ENCODE results near the gene IKZF4.
"Not testable (repeated sequence)": the region's sequence is repeated elsewhere in the genome, so short reads cannot be mapped to it uniquely, and the experiment has no call there.

IKZF4 gene

GRCh38 chr12:56020423-56021184 is at the start of gene IKZF4:
IKZF4 (plus strand) TSS chr12:56021043; CDS start chr12:56021494, 451 bp downstream.
- no peak for DNase-seq

- no peak for DNase-seq
Measured at GRCh38 chr12:55972042-55972441, 48.8 kb upstream of the IKZF4 start.

- DNase-seq: no peak
Measured at GRCh38 chr12:55972456-55972855, 48.4 kb upstream of the IKZF4 start.

GRCh38 chr12:55972911-55973598 is 47.8 kb upstream of the IKZF4 start:
- no peak for DNase-seq

GRCh38 chr12:55973599-55974307 is 47.1 kb upstream of the IKZF4 start, which contains the start of gene RAB5B:
RAB5B (plus strand) TSS chr12:55974078; CDS start chr12:55986961, 12,883 bp downstream.
- DNase-seq: peak; percentile 99

GRCh38 chr12:55974308-55974730 is 46.5 kb upstream of the IKZF4 start:
- peak; percentile 40 for DNase-seq

- no peak for DNase-seq
Measured at GRCh38 chr12:55978393-55978792, 42.5 kb upstream of the IKZF4 start.

- no peak for DNase-seq
Measured at GRCh38 chr12:55979069-55979468, 41.8 kb upstream of the IKZF4 start.

- DNase-seq: not testable (repeated sequence)
Measured at GRCh38 chr12:55981882-55982281, 39.0 kb upstream of the IKZF4 start.

GRCh38 chr12:55982319-55982936 is 38.4 kb upstream of the IKZF4 start:
- DNase-seq: no peak

- DNase-seq: no peak
Measured at GRCh38 chr12:55983232-55983842, 37.5 kb upstream of the IKZF4 start.

GRCh38 chr12:55984861-55985260 is 36.0 kb upstream of the IKZF4 start:
- DNase-seq: no peak

GRCh38 chr12:55985341-55985740 is 35.5 kb upstream of the IKZF4 start:
- DNase-seq: no peak

- DNase-seq: not testable (repeated sequence)
Measured at GRCh38 chr12:55985976-55986375, 34.9 kb upstream of the IKZF4 start.

- no peak for DNase-seq
Measured at GRCh38 chr12:55991110-55991509, 29.7 kb upstream of the IKZF4 start.

- DNase-seq: no peak
Measured at GRCh38 chr12:55993230-55993853, 27.5 kb upstream of the IKZF4 start.

- DNase-seq: no peak
Measured at GRCh38 chr12:55995366-55995765, 25.5 kb upstream of the IKZF4 start.

- no peak for DNase-seq
Measured at GRCh38 chr12:55996201-55996714, 24.6 kb upstream of the IKZF4 start.

- DNase-seq: peak; percentile 95
Measured at GRCh38 chr12:55996715-55997534, 23.9 kb upstream of the IKZF4 start, which contains the start of gene SUOX. SUOX (plus strand) TSS chr12:55997276; CDS start chr12:56002222, 4,946 bp downstream.

GRCh38 chr12:55997535-55997859 is 23.3 kb upstream of the IKZF4 start:
- no peak for DNase-seq

- not testable (repeated sequence) for DNase-seq
Measured at GRCh38 chr12:55999522-55999921, 21.3 kb upstream of the IKZF4 start.

All from NCI-H510A (cell line).